GM10847 (cell line): Measurements from ENCODE around the gene SLC37A3.

ENCODE experiments used
- POLR2A ChIP-seq: IDR thresholded peaks from 2 replicates; pipeline ENCODE4 v1.6.1; 2011; ENCODE audit not compliant: insufficient read length; ENCODE audit errors: extremely low read depth

The SLC37A3 gene

DNA sequence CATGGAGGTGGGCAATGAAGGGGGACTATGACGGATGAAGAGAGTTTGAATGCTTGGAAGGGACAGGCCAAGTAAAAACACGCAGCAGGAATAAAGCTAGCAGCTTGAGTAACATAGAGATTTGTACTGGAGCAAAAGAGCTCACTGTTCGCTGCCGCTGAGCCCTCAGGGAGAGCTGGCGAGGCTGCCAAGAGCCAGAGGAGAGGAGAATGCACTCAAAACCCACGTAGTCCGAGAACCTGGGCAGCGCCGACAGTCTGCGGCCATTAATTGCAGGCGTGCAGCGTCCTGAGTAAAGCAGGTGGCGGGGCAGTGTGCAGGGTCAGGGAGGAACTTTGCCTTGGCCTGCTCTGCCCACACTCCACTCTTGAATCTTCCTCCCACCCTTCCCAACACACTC is 68.2 kb downstream of the SLC37A3 start:
- no peak for TF ChIP-seq POLR2A

DNA sequence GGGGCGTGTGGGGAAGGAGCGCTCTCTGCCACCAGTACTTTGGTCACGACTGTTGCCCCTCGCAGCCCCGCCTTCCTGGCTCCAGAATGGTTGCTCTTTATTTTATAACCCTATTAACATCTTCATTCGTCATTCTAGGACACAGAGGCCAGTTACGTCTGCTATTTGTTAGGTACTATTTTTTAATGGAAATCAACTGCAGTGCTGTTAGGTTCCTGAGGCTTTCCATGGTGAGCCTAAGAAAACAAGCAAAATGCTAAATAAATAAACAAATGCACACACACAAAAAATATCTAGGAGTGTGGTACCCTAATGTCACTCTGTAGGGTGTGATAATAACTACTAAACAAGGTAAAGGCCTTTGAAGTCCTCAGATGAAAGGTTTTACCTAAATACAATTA is 71.1 kb downstream of the SLC37A3 start:
- TF ChIP-seq POLR2A = no peak

DNA sequence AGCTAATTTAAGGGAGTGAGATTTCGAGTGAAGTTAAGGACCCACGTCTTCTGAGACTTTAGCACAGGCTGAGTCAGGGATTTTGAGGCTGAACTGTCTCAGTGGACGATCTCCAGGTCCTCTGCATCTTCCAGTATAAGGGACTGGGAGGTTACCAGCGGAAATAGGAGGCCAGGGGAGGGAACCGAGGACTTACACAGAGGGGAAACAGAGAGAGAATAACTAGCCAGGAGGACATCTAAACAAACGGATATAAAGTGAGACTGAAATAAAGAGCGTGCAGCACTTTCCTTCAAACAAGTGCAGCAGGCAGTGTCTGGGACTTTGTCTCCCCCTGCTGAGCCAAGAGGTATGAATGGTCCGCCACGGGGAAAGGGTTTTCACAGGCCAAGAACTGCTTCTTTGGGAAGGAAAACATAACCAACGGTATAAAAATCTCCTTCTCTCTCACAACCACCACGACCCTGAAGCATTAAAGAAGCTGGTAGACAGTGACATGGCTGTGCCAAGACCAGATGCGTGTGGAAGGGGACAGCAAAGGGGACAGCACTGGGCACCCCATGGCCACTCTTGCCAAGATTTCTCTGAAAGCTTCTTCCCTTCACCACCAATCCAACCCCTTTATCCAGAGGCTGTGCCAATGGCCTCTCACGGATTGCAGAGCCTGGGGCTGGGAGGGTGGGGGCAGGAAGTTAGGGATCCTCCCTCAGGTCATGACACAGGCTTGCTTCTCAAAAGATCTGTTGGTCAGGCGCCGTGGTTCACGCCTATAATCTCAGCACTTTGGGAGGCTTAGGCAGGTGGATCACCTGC is 72.0 kb downstream of the SLC37A3 start:
- no peak for TF ChIP-seq POLR2A

DNA sequence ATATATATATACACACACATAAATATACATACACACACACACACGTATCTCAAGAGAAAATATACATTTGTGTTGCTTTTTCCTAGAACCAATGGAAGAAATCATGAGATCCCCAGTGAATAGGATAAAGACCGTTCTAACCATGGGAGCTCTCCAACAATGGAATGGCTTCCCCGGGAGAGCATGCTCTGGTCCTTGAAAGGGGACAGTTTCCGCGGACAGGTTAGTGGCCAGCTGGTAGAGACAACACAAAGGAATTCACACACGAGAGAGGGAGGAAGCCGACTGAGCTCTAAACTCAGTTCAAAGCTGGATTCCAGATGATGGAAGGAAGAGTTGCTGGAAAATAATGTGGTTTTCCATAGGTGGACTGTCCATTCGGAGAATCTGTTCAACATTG is 72.7 kb downstream of the SLC37A3 start:
- no peak for TF ChIP-seq POLR2A

DNA sequence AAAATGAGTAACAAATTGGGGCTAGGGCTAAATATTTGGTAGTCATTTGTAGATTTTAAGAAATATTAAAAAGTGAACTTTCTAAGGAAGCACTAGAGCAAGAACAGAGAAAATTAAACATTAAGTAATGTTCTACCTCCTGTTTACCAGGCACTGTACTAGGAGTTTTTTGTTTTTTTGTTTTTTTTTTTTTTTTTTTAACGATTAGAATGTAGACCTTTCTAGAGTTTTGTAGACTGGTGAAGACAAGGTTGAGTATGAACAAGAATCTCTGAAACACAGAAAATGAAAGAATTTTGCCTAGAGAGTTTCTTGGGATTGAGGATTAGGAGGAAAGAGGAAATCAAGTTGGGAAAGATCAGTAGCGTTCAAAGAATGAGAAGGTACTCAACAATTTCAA is 73.6 kb downstream of the SLC37A3 start:
- no peak for TF ChIP-seq POLR2A

DNA sequence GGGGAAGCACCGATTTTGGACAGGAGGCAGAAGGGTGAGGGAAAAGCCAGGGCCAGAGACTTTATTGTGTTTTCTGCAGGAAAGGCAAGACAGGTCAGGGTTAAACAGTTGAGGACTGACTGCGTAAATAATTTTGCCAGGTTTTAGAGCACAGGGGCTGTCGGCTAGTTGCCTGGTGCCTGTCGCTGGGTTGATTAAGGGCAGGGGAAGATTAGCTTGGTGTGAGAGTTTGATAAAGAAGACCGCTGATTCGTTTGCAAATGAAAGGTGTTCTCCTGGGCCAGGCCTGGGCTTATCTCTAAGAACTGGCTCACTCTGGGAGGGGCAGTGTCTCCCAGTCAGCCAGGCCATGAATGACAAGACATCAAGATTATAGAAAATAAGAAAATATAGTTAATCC is 75.6 kb downstream of the SLC37A3 start:
- no peak for TF ChIP-seq POLR2A

DNA sequence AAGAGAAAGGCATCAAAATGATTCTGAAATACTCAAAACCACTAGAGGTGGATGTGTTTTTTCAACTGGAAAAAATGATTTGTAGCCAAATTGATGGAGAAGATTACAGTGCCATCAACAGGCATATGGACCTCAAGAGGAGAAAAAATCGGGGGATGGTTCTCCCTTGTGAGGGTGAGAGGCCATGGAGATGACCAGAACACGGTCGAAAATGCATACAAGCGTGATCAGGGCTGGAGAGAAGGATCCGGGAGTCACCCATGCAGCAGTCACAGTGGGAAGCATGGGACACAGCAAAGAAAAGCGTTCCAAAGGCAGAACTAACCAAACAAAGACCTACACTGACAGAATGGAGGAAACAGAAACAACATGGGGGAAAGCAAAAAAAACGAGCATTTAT is 80.3 kb downstream of the SLC37A3 start:
- TF ChIP-seq POLR2A = no peak

DNA sequence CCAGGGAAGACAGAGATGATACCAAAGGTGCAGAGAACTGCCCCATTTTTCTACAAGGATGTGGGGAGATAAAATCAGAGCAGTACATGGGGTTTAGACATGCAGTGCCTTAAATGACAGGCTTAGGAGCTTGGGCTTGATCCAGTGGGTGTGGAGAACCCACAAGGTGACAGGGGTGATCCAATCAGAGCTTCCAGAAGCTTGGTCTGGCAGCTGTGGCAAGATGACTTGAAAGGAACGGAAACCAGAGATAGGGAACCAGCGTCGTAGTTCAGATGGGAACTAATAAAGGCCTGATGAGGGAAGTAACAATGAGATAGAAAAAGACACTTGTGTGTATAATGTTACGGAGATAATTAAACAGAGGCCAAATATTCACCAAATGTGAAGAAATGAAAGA is 80.7 kb downstream of the SLC37A3 start:
- no peak for TF ChIP-seq POLR2A

DNA sequence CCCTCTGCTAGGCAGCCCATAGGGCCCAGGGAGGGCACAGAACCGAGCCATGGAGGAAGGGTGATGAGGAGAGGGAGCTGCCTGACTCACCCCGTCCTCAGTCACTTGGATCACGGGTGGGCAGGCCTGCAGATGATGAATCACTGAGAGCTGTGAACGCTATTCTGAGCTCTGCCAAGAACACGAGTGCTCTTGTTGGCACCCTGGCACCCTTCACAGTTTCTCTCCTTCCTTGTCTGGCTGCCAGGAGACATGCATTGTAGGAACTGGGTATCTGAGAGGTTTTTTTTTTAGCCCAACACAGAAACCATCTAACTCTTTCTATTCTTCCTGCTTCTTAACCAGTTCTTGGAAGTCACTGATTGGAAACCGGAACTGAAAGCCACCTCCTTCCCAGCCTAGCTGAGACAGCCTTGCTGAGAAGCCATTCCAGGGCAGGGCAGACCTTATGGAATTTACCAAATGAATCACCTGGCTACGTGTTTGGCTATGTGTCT is 82.1 kb downstream of the SLC37A3 start:
- no peak for TF ChIP-seq POLR2A

DNA sequence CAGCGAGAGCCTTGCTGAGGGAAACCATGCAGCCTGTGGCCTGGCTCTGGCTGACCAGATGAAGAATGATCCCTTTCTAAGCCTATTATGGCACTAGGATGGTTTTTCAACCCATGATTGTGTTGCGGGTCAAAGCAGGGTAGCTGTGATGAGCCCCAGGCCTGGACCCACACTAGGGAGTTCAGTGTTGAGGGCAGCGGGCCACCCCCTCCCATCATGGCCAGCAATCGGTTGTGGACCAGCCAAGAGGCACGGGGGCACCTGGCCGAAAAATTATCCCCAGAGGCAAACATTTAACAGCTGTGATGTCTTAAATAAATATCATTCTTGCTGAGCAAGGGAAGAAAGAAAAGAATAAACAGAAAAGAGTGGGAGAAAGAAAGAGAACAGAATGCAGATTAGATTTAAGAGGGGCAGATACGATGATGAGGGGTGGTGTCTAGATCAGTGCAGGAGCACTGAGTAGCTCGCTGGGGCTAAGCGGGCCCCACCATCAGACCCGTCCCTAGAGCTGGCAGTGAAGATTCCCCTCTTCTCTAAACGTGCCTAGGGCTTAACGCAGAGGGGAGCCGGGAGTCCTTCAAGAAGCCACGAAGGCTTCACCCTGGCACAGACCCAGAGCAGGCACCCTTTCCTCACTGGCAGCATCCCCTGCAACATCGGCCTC is 82.7 kb downstream of the SLC37A3 start:
- TF ChIP-seq POLR2A = no peak

DNA sequence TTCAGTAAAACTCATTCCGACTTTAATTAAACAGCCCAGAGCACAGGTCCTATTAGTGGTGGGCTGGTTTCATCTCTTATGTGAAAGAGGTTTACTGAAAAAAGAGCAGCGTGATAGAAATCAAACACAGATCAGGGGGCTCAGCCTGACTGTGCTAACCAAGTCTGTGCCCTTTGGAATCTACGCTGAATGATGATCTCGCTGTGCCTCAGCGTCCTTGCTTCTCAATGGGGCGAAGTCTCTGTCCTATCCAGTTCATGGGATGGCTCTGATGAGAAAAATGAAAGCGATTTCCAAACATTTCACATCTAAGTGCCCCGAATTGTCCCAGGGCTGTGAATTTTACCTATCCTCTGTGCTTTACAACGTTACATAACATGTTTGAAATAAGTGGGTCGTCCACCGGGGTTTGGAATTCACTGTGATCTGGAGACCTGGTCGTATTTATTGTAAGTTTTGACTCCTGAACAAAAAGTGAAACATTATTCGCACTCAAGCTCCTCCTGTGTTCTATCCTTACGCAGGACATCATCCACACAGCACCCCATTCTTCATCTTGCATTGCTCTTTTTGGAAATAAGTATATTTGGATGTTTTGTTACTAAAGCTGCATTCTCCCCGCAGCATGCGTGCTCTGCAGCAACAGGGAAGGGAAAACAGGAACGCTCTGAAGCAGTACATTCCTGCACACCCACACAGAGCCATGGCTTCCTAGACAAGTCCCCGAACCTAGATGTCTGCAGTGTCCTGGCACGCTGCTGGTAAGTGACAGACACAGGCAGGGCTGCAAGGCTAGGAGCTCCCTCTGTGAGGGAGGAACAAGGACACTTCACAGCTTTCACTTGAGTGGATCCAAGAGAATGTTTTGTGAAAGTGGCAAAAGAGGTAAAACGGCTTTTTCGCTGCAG is 83.5 kb downstream of the SLC37A3 start:
- TF ChIP-seq POLR2A = no peak

DNA sequence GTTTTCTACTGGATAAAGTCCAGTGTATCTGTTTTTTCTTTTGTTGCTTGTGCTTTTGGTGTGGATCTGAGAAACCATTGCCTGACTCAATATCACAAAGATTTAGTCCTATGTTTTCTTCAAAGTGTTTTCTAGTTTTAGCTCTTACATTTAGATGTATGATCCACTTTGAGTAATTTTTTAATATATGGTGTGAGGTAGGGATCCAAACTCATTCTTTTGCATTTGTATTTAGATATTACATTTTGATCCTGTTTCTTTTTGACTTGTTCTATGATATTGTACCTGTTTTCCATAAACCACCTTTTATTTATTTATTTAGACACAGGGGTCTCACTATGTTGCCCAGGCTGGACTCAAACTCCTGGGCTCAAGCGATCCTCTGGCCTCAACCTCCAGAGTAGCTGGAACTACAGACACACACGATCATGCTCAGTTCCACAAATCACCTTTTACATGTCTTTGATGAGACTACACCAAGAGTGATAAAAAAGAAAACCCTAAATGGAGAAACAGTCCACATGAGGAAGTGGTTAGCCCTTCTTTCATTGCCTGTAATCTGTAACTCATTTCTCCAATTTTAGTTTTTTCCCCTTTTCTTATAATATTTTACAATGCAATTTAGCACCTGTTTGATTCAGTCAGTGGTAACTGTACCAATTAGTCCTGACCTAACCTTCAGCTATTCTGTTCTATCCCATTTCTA is 86.0 kb downstream of the SLC37A3 start:
- no peak for TF ChIP-seq POLR2A

DNA sequence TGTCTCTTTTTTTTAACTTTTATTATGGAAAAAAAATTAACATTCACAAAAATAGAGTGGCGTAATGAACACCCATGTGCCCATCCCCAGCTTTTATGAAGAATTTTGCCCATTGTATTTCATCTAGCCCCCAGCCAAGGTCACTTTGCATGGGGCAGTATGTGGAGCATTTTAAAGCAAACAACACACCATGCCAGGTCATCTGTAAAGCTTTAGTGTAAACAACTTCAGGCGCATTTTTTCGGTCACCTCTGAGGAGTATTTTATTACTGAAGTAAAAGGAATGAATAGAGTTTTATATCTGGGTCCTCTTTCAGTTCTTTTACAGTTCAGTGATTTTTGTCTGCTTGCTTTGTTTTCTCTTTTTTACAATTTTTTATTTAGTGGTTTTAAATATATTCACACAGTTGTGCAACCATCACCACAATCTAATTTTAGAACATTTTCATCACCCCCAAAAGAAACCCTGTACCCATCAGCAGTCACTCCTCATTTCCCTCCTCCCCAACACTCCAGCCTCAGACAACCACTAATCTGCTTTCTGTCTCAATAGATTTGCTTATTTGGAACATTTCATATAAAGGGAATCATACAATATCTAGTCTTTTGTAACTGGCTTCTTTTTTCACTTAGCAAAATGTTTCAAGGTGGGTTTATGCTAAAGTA is 87.9 kb downstream of the SLC37A3 start:
- TF ChIP-seq POLR2A = no peak

DNA sequence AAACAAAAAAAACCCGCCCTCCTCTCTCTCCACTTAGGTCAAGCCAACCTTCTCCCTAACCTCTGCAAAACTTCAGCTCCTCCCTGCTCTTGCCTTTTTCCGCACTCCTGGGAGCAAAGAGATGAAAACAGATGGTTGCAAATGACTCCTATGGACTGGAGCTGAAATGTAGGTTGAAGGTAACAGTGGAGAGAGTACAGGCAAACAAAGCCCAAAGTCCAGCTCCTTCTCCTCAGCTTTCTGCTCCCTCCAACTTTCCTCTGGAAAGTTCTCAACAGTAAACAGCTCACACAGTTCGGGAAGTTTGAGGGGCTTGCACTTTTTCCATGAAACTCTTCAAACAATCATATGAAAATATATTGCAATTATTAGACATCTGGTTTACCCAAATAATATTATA is 90.3 kb downstream of the SLC37A3 start:
- TF ChIP-seq POLR2A = no peak

DNA sequence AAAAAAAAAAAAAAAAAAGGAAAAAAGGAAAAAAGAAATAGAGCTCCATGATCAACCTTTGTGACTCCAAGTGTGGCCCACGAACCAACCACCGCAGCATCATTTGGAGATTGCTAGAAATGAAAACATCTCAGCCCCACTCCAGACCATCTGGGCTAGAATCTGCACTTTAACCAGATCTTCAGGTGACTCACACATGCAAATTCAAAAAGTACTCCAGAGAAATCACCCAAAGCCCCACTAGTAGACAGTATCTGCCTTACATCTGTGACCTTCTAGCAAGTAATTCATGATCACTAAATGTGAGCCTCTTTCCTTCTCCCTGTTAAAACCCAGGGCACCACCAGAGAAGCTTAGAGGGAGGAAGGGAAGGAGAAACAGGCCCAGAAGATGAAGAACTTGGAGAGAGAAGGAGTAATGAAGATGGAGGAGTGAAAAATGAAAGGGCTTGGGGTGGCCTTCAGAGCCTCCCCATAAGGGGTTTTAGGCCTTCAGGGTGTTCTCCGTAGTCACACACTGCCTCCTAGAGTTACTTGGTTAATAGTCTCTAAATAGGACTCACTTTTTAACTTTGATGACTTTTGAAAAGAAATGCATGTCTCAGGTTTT is 94.0 kb downstream of the SLC37A3 start:
- TF ChIP-seq POLR2A = no peak
